ENCODE results near the gene HHIPL2. TPM values are rescaled to one million over a fixed set of nuclear protein-coding genes. Genes with fewer than 3 reads are reported as not detected.

Gene HHIPL2
- polyA plus RNA-seq, 1 of the 3 experiments (the other 2 are of a cell fraction), result 0.21 TPM

GRCh38 chr1:222586842-222587241, 38.9 kb upstream of the HHIPL2 start (continued):
- TF ChIP-seq REST (IDR thresholded peaks at IDR 0.05; ENCODE audit: low read depth, low read length) (no peak), IRF3 (IDR thresholded peaks at IDR 0.05; ENCODE audit: low read depth, low read length) (no peak), SIN3A (IDR thresholded peaks at IDR 0.05; ENCODE audit: borderline replicate concordance, low read depth, low read length) (no peak), TCF12 (IDR thresholded peaks at IDR 0.05) (no peak), MAX (IDR thresholded peaks at IDR 0.05; ENCODE audit: low read depth) (no peak)

GRCh38 chr1:222583079-222583478, 35.2 kb upstream of the HHIPL2 start:
- Histone ChIP-seq H3K79me2 (ENCODE audit: insufficient read depth) (peaks cover 74% of the 10 kb centered on the region; the same call in 1 of the 2 replicates), H3K9ac (no peak overlapping the region), H3F3A (replicated peaks; ENCODE audit: insufficient read depth) (peaks cover 10% of the 10 kb centered on the region), H4K20me1 (ENCODE audit: insufficient read depth) (no peaks in the 10 kb centered on the region), H2AFZ (ENCODE audit: low read depth) (no peak overlapping the region), H3K27me3 (ENCODE audit: insufficient read depth) (no peaks in the 10 kb centered on the region), H3K9me3 (no peaks in the 10 kb centered on the region), H3K4me1 (ENCODE audit: control insufficient read depth in 1 of 2, insufficient read depth in 2 of 2, low read depth in 1 of 2, low read length in 1 of 2) (peaks cover under 1 to 8% of the 10 kb centered on the region in 2 experiments; a peak in 2 of 4 replicates), H3K4me3 (ENCODE audit: low read depth in 2 of 2, low read length in 1 of 2) (no peak overlapping the region), H3K36me3 (replicated peaks in 1 of 2; ENCODE audit: control insufficient read depth in 1 of 2, insufficient read depth in 2 of 2, low read length in 1 of 2) (peaks cover 58 to 76% of the 10 kb centered on the region in 2 experiments), H3K27ac (ENCODE audit: low read depth in 2 of 2, low read length in 1 of 2) (peak overlapping the region in 1 of 2 experiments; percentile 33; a peak in 2 of 4 replicates), H3K9me2 (no peaks in the 10 kb centered on the region), H3K4me2 (no peak overlapping the region)
- TF ChIP-seq EP300 (IDR thresholded peaks at IDR 0.05; ENCODE audit: borderline replicate concordance in 1 of 2, low read depth in 1 of 2, low read length in 1 of 2), result no peak
- TF ChIP-seq POLR2AphosphoS5 (IDR thresholded peaks at IDR 0.05; ENCODE audit: low read depth, low read length), result no peak
- no peak for TF ChIP-seq TEAD4 (IDR thresholded peaks at IDR 0.05; ENCODE audit: borderline replicate concordance, insufficient read depth)
- TF ChIP-seq ZBTB33 (IDR thresholded peaks at IDR 0.05; ENCODE audit: borderline replicate concordance, low read depth), result no peak
- no peak for TF ChIP-seq RXRA (IDR thresholded peaks at IDR 0.05; ENCODE audit: borderline replicate concordance, low read depth)
- TF ChIP-seq MEF2A (IDR thresholded peaks at IDR 0.05; ENCODE audit: borderline replicate concordance, low read depth), result no peak
- no peak for TF ChIP-seq EZH2phosphoT487 (IDR thresholded peaks at IDR 0.05; ENCODE audit: borderline replicate concordance, low read depth)
- TF ChIP-seq JUND (IDR thresholded peaks at IDR 0.05), result no peak
- no peak for TF ChIP-seq CHD2 (IDR thresholded peaks at IDR 0.05; ENCODE audit: low read length, partially characterized antibody)
- no peak for TF ChIP-seq PBX3 (IDR thresholded peaks at IDR 0.05)
- TF ChIP-seq RAD21 (IDR thresholded peaks at IDR 0.05; ENCODE audit: low read length), result no peak
- POLR2A ChIA-PET, result no interaction called here
- 91% methylated on average over 5 of the region's 5 CpGs for WGBS (ENCODE audit: low lambda C conversion rate)
- no peak for DNase-seq
- CTCF ChIA-PET, result interaction anchor here (0.6 kb wide), 1 partner anchor 22 kb away, joined by 3 read pairs; no protein-coding TSS in a partner anchor

Data from SK-N-SH (cell line).